ENCODE results near the gene RGS6. TPM values are rescaled to one million over a fixed set of nuclear protein-coding genes. Genes with fewer than 3 reads are reported as not detected.

RGS6 gene
- total and polyA plus RNA-seq, 8 donors: 0.06 to 0.47 (median 0.20) TPM; not detected in 1

- intact Hi-C loops (cut with DNase I): no loop called here
- WGBS, 2 donors: 77 to 80% methylated on average over 4 of the region's 4 CpGs
- Histone ChIP-seq H3K27me3 (no peaks in the 10 kb centered on the region), H3K27ac (no peak overlapping the region), H3K4me3 (no peak overlapping the region), H3K9me3 (no peaks in the 10 kb centered on the region), H3K4me1 (no peaks in the 10 kb centered on the region), H3K36me3 (no peaks in the 10 kb centered on the region)
- TF ChIP-seq CTCF (IDR thresholded peaks at IDR 0.05): no peak
- FAIRE-seq (no peak), DNase-seq (no peak), ATAC-seq (no peak)
These were observed 618.3 kb downstream of the RGS6 start for GRCh38 chr14:72550513-72550912.

GRCh38 chr14:72552236-72552635 is 620.0 kb downstream of the RGS6 start:
- no peak overlapping the region for H3K4me3 ChIP-seq
- ATAC-seq (no peak), DNase-seq (no peak), FAIRE-seq (no peak)
- no peaks in the 10 kb centered on the region for H3K27me3 ChIP-seq
- no peak for TF ChIP-seq CTCF (IDR thresholded peaks at IDR 0.05)
- no peak overlapping the region for H3K27ac ChIP-seq
- H3K36me3 ChIP-seq: no peaks in the 10 kb centered on the region
- H3K9me3 ChIP-seq: no peaks in the 10 kb centered on the region
- intact Hi-C loops (cut with DNase I): no loop called here
- H3K4me1 ChIP-seq: no peaks in the 10 kb centered on the region
- WGBS, 2 donors: 40 to 52% methylated on average over 5 of the region's 5 CpGs

- FAIRE-seq: no peak
- no peak overlapping the region for H3K27ac ChIP-seq
- H3K4me1 ChIP-seq: no peaks in the 10 kb centered on the region
- TF ChIP-seq CTCF (IDR thresholded peaks at IDR 0.05): no peak
- no peaks in the 10 kb centered on the region for H3K9me3 ChIP-seq
- intact Hi-C loops (cut with DNase I): no loop called here
- H3K27me3 ChIP-seq: no peaks in the 10 kb centered on the region
- no peaks in the 10 kb centered on the region for H3K36me3 ChIP-seq
- no peak overlapping the region for H3K4me3 ChIP-seq
- no peak for ATAC-seq
- 54 to 64% methylated on average over 8 of the region's 8 CpGs for WGBS, 2 donors
- DNase-seq: no peak
These were observed 620.9 kb downstream of the RGS6 start for GRCh38 chr14:72553161-72553560.

GRCh38 chr14:72553656-72554055 is 621.4 kb downstream of the RGS6 start:
- no peaks in the 10 kb centered on the region for H3K9me3 ChIP-seq
- WGBS, 2 donors: 43 to 45% methylated on average over 5 of the region's 5 CpGs
- no peak for DNase-seq
- ATAC-seq: no peak
- intact Hi-C loops (cut with DNase I): no loop called here
- no peaks in the 10 kb centered on the region for H3K36me3 ChIP-seq
- no peaks in the 10 kb centered on the region for H3K4me1 ChIP-seq
- H3K27ac ChIP-seq: no peak overlapping the region
- H3K27me3 ChIP-seq: no peaks in the 10 kb centered on the region
- no peak for TF ChIP-seq CTCF (IDR thresholded peaks at IDR 0.05)
- FAIRE-seq: no peak
- H3K4me3 ChIP-seq: no peak overlapping the region

GRCh38 chr14:72554401-72554800 is 622.2 kb downstream of the RGS6 start:
- DNase-seq (no peak), FAIRE-seq (no peak), ATAC-seq (no peak)
- H3K27me3 ChIP-seq: no peaks in the 10 kb centered on the region
- no peaks in the 10 kb centered on the region for H3K9me3 ChIP-seq
- H3K36me3 ChIP-seq: no peaks in the 10 kb centered on the region
- no peak for TF ChIP-seq CTCF (IDR thresholded peaks at IDR 0.05)
- no peaks in the 10 kb centered on the region for H3K4me1 ChIP-seq
- WGBS, 2 donors: 74 to 81% methylated on average over 4 of the region's 4 CpGs
- H3K4me3 ChIP-seq: no peak overlapping the region
- intact Hi-C loops (cut with DNase I): no loop called here
- H3K27ac ChIP-seq: no peak overlapping the region

Measured in pancreas (tissue), 10 donors.